ENCODE data around the gene ISCA1. TPM values are rescaled to one million over a fixed set of nuclear protein-coding genes. Genes with fewer than 3 reads are reported as not detected.

Gene ISCA1
- total and polyA plus RNA-seq, 11 donors, result 39.2 to 104 (median 70.9) TPM

DNA sequence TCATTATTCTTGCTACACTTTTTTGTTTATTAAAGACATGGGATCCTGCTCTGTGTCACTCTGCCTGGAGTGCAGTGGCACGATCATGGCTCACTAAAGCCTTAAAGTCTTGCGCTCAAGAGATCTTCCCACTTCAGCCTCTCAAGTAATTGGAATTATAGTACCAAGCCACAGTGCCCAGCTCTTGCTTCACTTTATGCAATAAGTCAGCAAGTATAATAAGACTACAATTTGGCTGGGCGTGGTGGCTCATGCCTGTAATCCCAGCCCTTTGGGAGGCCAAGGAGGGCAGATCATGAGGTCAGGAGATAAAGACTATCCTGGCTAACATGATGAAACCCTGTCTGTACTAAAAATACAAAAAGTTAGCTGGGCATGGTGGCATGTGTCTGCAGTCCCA, 28.8 kb downstream of the ISCA1 start:
- intact Hi-C loops (cut with DNase I), result loop anchor here in 1 of 10 donors (10.0 kb wide), 1 partner anchor 49 kb away; no protein-coding TSS in a partner anchor
- no peak for DNase-seq
- 87 to 100% (median 98%) methylated on average over 3 of the region's 3 CpGs for WGBS, 4 donors
- Histone ChIP-seq H3K4me3 (no peak overlapping the region), H3K27ac (no peak overlapping the region), H3K4me1 (peaks cover 0 to 6% (median 0%) of the 10 kb centered on the region in 12 donors), H3K27me3 (no peaks in the 10 kb centered on the region), H3K9me3 (peaks cover 0 to 10% (median 0%) of the 10 kb centered on the region in 12 donors), H3K36me3 (no peaks in the 10 kb centered on the region)
- no peak for ATAC-seq
- TF ChIP-seq, protein P1, sequence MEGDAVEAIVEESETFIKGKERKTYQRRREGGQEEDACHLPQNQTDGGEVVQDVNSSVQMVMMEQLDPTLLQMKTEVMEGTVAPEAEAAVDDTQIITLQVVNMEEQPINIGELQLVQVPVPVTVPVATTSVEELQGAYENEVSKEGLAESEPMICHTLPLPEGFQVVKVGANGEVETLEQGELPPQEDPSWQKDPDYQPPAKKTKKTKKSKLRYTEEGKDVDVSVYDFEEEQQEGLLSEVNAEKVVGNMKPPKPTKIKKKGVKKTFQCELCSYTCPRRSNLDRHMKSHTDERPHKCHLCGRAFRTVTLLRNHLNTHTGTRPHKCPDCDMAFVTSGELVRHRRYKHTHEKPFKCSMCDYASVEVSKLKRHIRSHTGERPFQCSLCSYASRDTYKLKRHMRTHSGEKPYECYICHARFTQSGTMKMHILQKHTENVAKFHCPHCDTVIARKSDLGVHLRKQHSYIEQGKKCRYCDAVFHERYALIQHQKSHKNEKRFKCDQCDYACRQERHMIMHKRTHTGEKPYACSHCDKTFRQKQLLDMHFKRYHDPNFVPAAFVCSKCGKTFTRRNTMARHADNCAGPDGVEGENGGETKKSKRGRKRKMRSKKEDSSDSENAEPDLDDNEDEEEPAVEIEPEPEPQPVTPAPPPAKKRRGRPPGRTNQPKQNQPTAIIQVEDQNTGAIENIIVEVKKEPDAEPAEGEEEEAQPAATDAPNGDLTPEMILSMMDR (IDR thresholded peaks at IDR 0.05), result no peak
- TF ChIP-seq POLR2A (IDR thresholded peaks at IDR 0.05), result no peak

GRCh38 chr9:86252870-86253269, 29.5 kb downstream of the ISCA1 start:
- intact Hi-C loops (cut with DNase I), result loop anchor here in 1 of 10 donors (10.0 kb wide), 1 partner anchor 48 kb away; no protein-coding TSS in a partner anchor
- H3K4me1 ChIP-seq, result peaks cover 0 to 6% (median 0%) of the 10 kb centered on the region in 12 donors
- no peaks in the 10 kb centered on the region for H3K27me3 ChIP-seq
- peaks cover 0 to 10% (median 0%) of the 10 kb centered on the region in 12 donors for H3K9me3 ChIP-seq
- H3K36me3 ChIP-seq, result no peaks in the 10 kb centered on the region
- WGBS, 4 donors, result 94 to 100% (median 97%) methylated on average over 1 of the region's 1 CpG
- DNase-seq (no peak), ATAC-seq (no peak)
- H3K4me3 ChIP-seq, result no peak overlapping the region
- TF ChIP-seq, protein P1 (IDR thresholded peaks at IDR 0.05), result no peak
- no peak for TF ChIP-seq POLR2A (IDR thresholded peaks at IDR 0.05)
- H3K27ac ChIP-seq, result no peak overlapping the region

DNA sequence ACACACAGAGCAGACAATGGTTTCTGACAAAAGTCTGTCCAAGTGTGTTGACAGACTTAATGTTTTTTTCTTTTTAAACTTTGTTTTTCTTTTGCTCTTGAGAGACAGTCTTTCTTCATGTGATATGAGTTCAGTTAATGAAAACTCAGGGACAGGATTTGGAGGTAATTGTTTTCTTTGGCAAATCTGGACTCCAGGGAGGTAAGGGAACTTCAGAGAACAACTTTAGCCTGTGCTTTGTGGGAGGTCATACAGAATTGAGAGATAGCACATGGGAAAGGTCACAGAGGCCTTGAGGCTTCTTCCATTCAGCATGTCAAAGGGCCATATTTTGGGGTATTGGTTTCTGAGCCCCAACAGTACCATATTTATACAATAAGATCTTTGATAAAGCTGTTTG, 32.2 kb downstream of the ISCA1 start:
- DNase-seq (no peak), ATAC-seq (no peak)
- intact Hi-C loops (cut with DNase I), result loop anchor here in 1 of 10 donors (10.0 kb wide), 1 partner anchor 45 kb away; no protein-coding TSS in a partner anchor
- H3K36me3 ChIP-seq, result no peaks in the 10 kb centered on the region
- no peak overlapping the region for H3K27ac ChIP-seq
- H3K4me1 ChIP-seq, result peaks cover 0 to 7% (median 0%) of the 10 kb centered on the region in 12 donors
- TF ChIP-seq, protein P1 (IDR thresholded peaks at IDR 0.05), result no peak
- no peak for TF ChIP-seq POLR2A (IDR thresholded peaks at IDR 0.05)
- H3K4me3 ChIP-seq, result no peak overlapping the region
- peaks cover 0 to 10% (median 0%) of the 10 kb centered on the region in 12 donors for H3K9me3 ChIP-seq
- H3K27me3 ChIP-seq, result no peaks in the 10 kb centered on the region

DNA sequence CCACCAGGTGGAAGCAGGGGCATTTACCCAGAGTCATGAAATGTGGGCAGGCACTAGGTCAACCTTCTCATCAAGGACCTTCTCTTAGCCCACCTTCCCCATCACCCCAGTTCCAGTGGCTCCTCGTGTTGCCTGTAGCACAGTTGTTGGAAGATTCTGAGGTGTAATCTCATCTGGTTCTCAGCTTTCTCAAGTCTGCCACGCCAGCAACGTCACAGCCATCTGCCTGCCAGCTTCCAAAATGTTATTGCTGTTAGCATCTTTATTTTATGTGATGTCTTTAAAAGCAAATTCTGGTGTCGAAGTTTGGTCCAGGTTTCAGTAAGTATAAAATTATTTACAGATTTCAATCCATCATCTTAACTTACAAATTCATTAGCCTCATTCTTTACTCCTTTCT, 33.6 kb downstream of the ISCA1 start:
- H3K27me3 ChIP-seq, result no peaks in the 10 kb centered on the region
- intact Hi-C loops (cut with DNase I), result no loop called here
- DNase-seq (no peak), ATAC-seq (no peak)
- H3K27ac ChIP-seq, result no peak overlapping the region
- H3K36me3 ChIP-seq, result no peaks in the 10 kb centered on the region
- WGBS, 4 donors, result 91 to 94% (median 92%) methylated on average over 4 of the region's 4 CpGs
- peaks cover 0 to 7% (median 0%) of the 10 kb centered on the region in 12 donors for H3K4me1 ChIP-seq
- no peak for TF ChIP-seq POLR2A (IDR thresholded peaks at IDR 0.05)
- TF ChIP-seq, protein P1 (IDR thresholded peaks at IDR 0.05), result no peak
- peaks cover 0 to 10% (median 0%) of the 10 kb centered on the region in 12 donors for H3K9me3 ChIP-seq
- H3K4me3 ChIP-seq, result no peak overlapping the region
